ENCODE measurements around the gene WBP2. TPM values are rescaled to one million over a fixed set of nuclear protein-coding genes. Genes with fewer than 3 reads are reported as not detected.

The WBP2 gene
- total and polyA plus RNA-seq, 4 donors: 67.2 to 195 (median 135) TPM

DNA sequence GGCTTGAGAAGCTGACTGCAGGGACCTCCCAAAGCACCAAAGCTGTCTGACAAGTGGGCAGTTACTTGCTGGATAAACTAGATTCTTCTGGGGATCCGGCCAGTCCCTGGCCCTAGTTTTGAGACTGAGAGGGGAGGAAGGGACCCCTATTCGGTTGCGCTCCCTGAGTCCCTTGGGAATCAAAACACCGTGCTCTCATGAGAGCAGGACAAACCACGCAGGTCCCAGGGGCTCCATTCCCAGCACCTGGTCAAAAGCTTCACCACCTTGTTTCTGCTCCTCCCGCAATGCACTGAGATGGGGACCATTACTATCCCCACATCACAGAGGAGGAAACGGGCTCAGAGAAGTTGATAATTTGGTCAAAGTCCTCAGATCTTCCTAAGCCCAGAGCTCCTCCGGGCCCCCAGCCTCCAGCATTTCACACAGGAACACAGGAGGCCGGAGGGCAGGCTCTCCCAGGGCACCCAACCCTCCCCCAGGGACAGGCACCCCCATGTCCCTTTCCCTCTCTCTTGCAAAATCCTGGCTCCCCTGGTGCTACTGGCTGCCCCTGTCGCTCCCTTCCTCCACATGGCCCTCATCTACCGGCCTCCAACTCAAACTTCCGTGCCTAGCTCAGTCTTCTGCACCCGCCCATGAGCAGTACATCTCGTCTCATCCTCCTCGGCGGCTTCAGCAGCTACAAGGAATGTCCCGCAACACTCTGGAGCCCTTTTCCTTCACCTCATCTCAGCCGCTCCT, 38.3 kb upstream of the WBP2 start:
- ATAC-seq (ENCODE audit: insufficient read depth, low FRiP score) (no peak), DNase-seq (no peak)
- Histone ChIP-seq H3K27me3 (ENCODE audit: control insufficient read depth in 3 of 3, insufficient read depth in 3 of 3, low read length in 2 of 3) (no peaks in the 10 kb centered on the region), H3K4me3 (no peak overlapping the region), H3K36me3 (ENCODE audit: control insufficient read depth in 4 of 4, insufficient read depth in 4 of 4, low read length in 4 of 4) (peaks cover 0 to 30% (median 1%) of the 10 kb centered on the region in 4 donors), H3K9ac (ENCODE audit: insufficient read depth in 1 of 2, low read length in 2 of 2) (no peak overlapping the region), H3K27ac (ENCODE audit: low read depth in 1 of 2, low read length in 1 of 2) (no peak overlapping the region), H3K4me1 (ENCODE audit: control insufficient read depth in 5 of 5, insufficient read depth in 5 of 5, low read length in 5 of 5) (peaks cover 0 to 38% (median 9%) of the 10 kb centered on the region in 5 donors), H3K9me3 (ENCODE audit: control insufficient read depth in 4 of 4, insufficient read depth in 3 of 4, low read length in 3 of 4) (no peaks in the 10 kb centered on the region)
- no peak for TF ChIP-seq CTCF (IDR thresholded peaks at IDR 0.05; ENCODE audit: control extremely low read depth, extremely low read depth)
- 93 to 94% methylated on average over 18 of the region's 18 CpGs for whole genome bisulfite sequencing, 2 donors

GRCh38 chr17:75892556-75893224, 37.6 kb upstream of the WBP2 start:
- DNase-seq (no peak), ATAC-seq (ENCODE audit: insufficient read depth, low FRiP score) (no peak)
- no peak for TF ChIP-seq CTCF (IDR thresholded peaks at IDR 0.05; ENCODE audit: control extremely low read depth, extremely low read depth)
- Histone ChIP-seq H3K9ac (ENCODE audit: insufficient read depth in 1 of 2, low read length in 2 of 2) (no peak overlapping the region), H3K36me3 (ENCODE audit: control insufficient read depth in 4 of 4, insufficient read depth in 4 of 4, low read length in 4 of 4) (peaks cover 0 to 31% (median 0%) of the 10 kb centered on the region in 4 donors), H3K27ac (ENCODE audit: low read depth in 1 of 2, low read length in 1 of 2) (no peak overlapping the region), H3K4me1 (ENCODE audit: control insufficient read depth in 5 of 5, insufficient read depth in 5 of 5, low read length in 5 of 5) (peaks cover 0 to 34% (median 9%) of the 10 kb centered on the region in 5 donors), H3K4me3 (no peak overlapping the region), H3K9me3 (ENCODE audit: control insufficient read depth in 4 of 4, insufficient read depth in 3 of 4, low read length in 3 of 4) (no peaks in the 10 kb centered on the region), H3K27me3 (ENCODE audit: control insufficient read depth in 3 of 3, insufficient read depth in 3 of 3, low read length in 2 of 3) (no peaks in the 10 kb centered on the region)
- WGBS, 2 donors: 89 to 91% methylated on average over 16 of the region's 16 CpGs

GRCh38 chr17:75891605-75892555, 36.7 kb upstream of the WBP2 start:
- Histone ChIP-seq H3K9ac (ENCODE audit: insufficient read depth in 1 of 2, low read length in 2 of 2) (no peak overlapping the region), H3K4me3 (no peak overlapping the region), H3K4me1 (ENCODE audit: control insufficient read depth in 5 of 5, insufficient read depth in 5 of 5, low read length in 5 of 5) (peaks cover 0 to 27% (median 9%) of the 10 kb centered on the region in 5 donors), H3K27ac (ENCODE audit: low read depth in 1 of 2, low read length in 1 of 2) (no peak overlapping the region), H3K9me3 (ENCODE audit: control insufficient read depth in 4 of 4, insufficient read depth in 3 of 4, low read length in 3 of 4) (no peaks in the 10 kb centered on the region), H3K27me3 (ENCODE audit: control insufficient read depth in 3 of 3, insufficient read depth in 3 of 3, low read length in 2 of 3) (no peaks in the 10 kb centered on the region), H3K36me3 (ENCODE audit: control insufficient read depth in 4 of 4, insufficient read depth in 4 of 4, low read length in 4 of 4) (peaks cover 0 to 31% (median 0%) of the 10 kb centered on the region in 4 donors)
- 83 to 86% methylated on average over 32 of the region's 32 CpGs for WGBS, 2 donors
- ATAC-seq (ENCODE audit: insufficient read depth, low FRiP score) (no peak), DNase-seq (no peak)
- no peak for TF ChIP-seq CTCF (IDR thresholded peaks at IDR 0.05; ENCODE audit: control extremely low read depth, extremely low read depth)
